IMR-90 (cell line): ENCODE measurements around the gene MEF2D. TPM values are rescaled to one million over a fixed set of nuclear protein-coding genes. Genes with fewer than 3 reads are reported as not detected.

Experiments used
- ATAC-seq: fragments of 200-7000 bp; cut with Tn5 transposase; 2 replicates; pipeline ENCODE4 v1.9.1; 2020; ENCODE audit warnings: low read depth, mild to moderate bottlenecking, moderate library complexity
- BruUV-seq: library from RNA; stranded (reverse); fragments of 400-500 nt; replicated peaks from 2 replicates; lab custom pipeline; 2021; lab: Mats Ljungman, UMichigan
- CTCF ChIA-PET: fragments of 300-600 bp; formaldehyde crosslinking; extraction: SDS; loops from one replicate; lab custom pipeline; 2021; ENCODE audit warnings: antibody characterized with exemption; lab: Yijun Ruan, JAX
- POLR2A ChIA-PET: fragments of 300-600 bp; sonication (Branson Sonifier 250); formaldehyde crosslinking; loops from one replicate; lab custom pipeline; 2022; ENCODE audit warnings: antibody characterized with exemption; ENCODE audit not compliant: unreplicated experiment; lab: Charles Lee
- DNase-seq: peaks from one replicate; pipeline ENCODE4 v3.0.0; 2013
- H2AFZ ChIP-seq: replicated peaks from 2 replicates; pipeline ENCODE3; 2013; ENCODE audit warnings: low read length, mild to moderate bottlenecking; ENCODE audit not compliant: poor library complexity
- H2AK5ac ChIP-seq: 2 replicates; pipeline ENCODE4 v1.6.1; 2013; ENCODE audit warnings: low read depth, low read length, inconsistent platforms
- H2AK9ac ChIP-seq: replicated peaks from 2 replicates; pipeline ENCODE3; 2013; ENCODE audit warnings: mild to moderate bottlenecking, low read depth, low read length, moderate library complexity; ENCODE audit not compliant: poor library complexity
- H2BK120ac ChIP-seq: 2 replicates; pipeline ENCODE4 v1.6.1; 2013; ENCODE audit warnings: low read depth, low read length, inconsistent platforms
- H2BK15ac ChIP-seq: 3 replicates; pipeline ENCODE4 v1.6.1; 2013; ENCODE audit warnings: low read depth, low read length, inconsistent platforms
- H2BK20ac ChIP-seq: 2 replicates; pipeline ENCODE4 v1.6.1; 2013; ENCODE audit warnings: low read depth, mild to moderate bottlenecking, inconsistent platforms, low read length, moderate library complexity
- H2BK5ac ChIP-seq: 2 replicates; pipeline ENCODE4 v1.6.1; 2013; ENCODE audit warnings: mild to moderate bottlenecking, low read depth, low read length, inconsistent platforms; ENCODE audit not compliant: poor library complexity, severe bottlenecking
- H3K14ac ChIP-seq: replicated peaks from 2 replicates; pipeline ENCODE4 v1.6.1; 2013; ENCODE audit warnings: low read depth, low read length, inconsistent platforms
- H3K18ac ChIP-seq: 2 replicates; pipeline ENCODE4 v1.6.1; 2013; ENCODE audit warnings: low read depth, low read length, control low read depth
- H3K23ac ChIP-seq: 2 replicates; pipeline ENCODE4 v1.6.1; 2013; ENCODE audit warnings: low read depth, low read length, inconsistent platforms
- H3K27ac ChIP-seq: 2 replicates; pipeline ENCODE4 v1.5.1; 2013; ENCODE audit warnings: mild to moderate bottlenecking, control low read depth, low read length; ENCODE audit not compliant: insufficient read depth
- H3K27me3 ChIP-seq: 2 replicates; pipeline ENCODE4 v1.6.1; 2013; ENCODE audit warnings: low read length; ENCODE audit not compliant: control insufficient read depth, insufficient read depth
- H3K36me3 ChIP-seq: 2 replicates; pipeline ENCODE4 v1.6.1; 2013; ENCODE audit warnings: low read length, mixed read lengths; ENCODE audit not compliant: control insufficient read depth, insufficient read depth
- H3K4ac ChIP-seq: 2 replicates; pipeline ENCODE4 v1.6.1; 2013; ENCODE audit warnings: low read depth, low read length, inconsistent platforms
- H3K4me1 ChIP-seq: 2 replicates; pipeline ENCODE4 v1.6.1; 2013; ENCODE audit warnings: low read length, mixed read lengths; ENCODE audit not compliant: control insufficient read depth, insufficient read depth
- H3K4me2 ChIP-seq: 2 replicates; pipeline ENCODE4 v1.6.1; 2013; ENCODE audit warnings: low read depth, mild to moderate bottlenecking, control low read depth, low read length, moderate library complexity
- H3K4me3 ChIP-seq: 2 replicates; pipeline ENCODE4 v1.5.1; 2013; ENCODE audit warnings: low read depth, mild to moderate bottlenecking, control low read depth, low read length, moderate library complexity; ENCODE audit not compliant: insufficient read depth
- H3K56ac ChIP-seq: 2 replicates; pipeline ENCODE4 v1.6.1; 2013; ENCODE audit warnings: low read length, inconsistent platforms; ENCODE audit not compliant: insufficient read depth; ENCODE audit errors: extremely low read depth
- H3K79me1 ChIP-seq, 2 experiments: 2 replicates each; pipeline ENCODE4 v1.6.1; 2013; ENCODE audit warnings: low read length in 2 of 2, inconsistent platforms in 1 of 2, low read depth in 1 of 2
- H3K9ac ChIP-seq: 2 replicates; pipeline ENCODE4 v1.6.1; 2013; ENCODE audit warnings: low read depth, low read length, control low read depth
- H3K9me1 ChIP-seq: 2 replicates; pipeline ENCODE4 v1.6.1; 2013; ENCODE audit warnings: low read length, inconsistent platforms; ENCODE audit not compliant: insufficient read depth
- H3K9me3 ChIP-seq: 2 replicates; pipeline ENCODE4 v1.6.1; 2013; ENCODE audit warnings: low read length; ENCODE audit not compliant: control insufficient read depth, insufficient read depth
- H4K20me1 ChIP-seq: 2 replicates; pipeline ENCODE4 v1.6.1; 2013; ENCODE audit warnings: low read length, inconsistent platforms; ENCODE audit not compliant: insufficient read depth
- H4K5ac ChIP-seq: 2 replicates; pipeline ENCODE4 v1.6.1; 2013; ENCODE audit warnings: mild to moderate bottlenecking, low read depth, low read length, control low read depth
- H4K8ac ChIP-seq, 2 experiments: 2 replicates each; pipeline ENCODE4 v1.6.1; 2013; ENCODE audit warnings: low read depth in 2 of 2, low read length in 2 of 2, control low read depth in 1 of 2, inconsistent platforms in 1 of 2
- H4K91ac ChIP-seq: 2 replicates; pipeline ENCODE4 v1.6.1; 2013; ENCODE audit warnings: low read depth, low read length, inconsistent platforms; ENCODE audit not compliant: insufficient read depth
- CEBPB ChIP-seq: IDR thresholded peaks from 2 replicates; pipeline ENCODE4 v1.6.1; 2012; ENCODE audit warnings: low read depth, low read length, improper control_type of control experiment
- FOS ChIP-seq: fragments of 150-350 bp; IDR thresholded peaks from 2 replicates; pipeline ENCODE4 v1.6.1; 2016; ENCODE audit warnings: low read depth, low read length
- MAFK ChIP-seq: IDR thresholded peaks from 2 replicates; pipeline ENCODE4 v1.6.1; 2012; ENCODE audit warnings: low read depth, low read length, improper control_type of control experiment
- RAD21 ChIP-seq: IDR thresholded peaks from 2 replicates; pipeline ENCODE4 v1.6.1; 2012; ENCODE audit warnings: low read length, improper control_type of control experiment
- RCOR1 ChIP-seq: IDR thresholded peaks from 2 replicates; pipeline ENCODE4 v1.6.1; 2012; ENCODE audit warnings: mild to moderate bottlenecking, low read length, improper control_type of control experiment; ENCODE audit not compliant: insufficient replicate concordance
- WGBS, 2 experiments: methylation state at CpG; one replicate each; pipeline versions ENCODE4 v1.1.5 to v1.1.7; 2013; ENCODE audit warnings: missing lambda C conversion rate in 2 of 2; ENCODE audit not compliant: insufficient read length in 1 of 2; ENCODE audit errors: extremely low coverage in 2 of 2; 5-methylcytosine and 5-hydroxymethylcytosine counted together
- dilution Hi-C: fragments of 300-500 bp; cut with HindIII; formaldehyde crosslinking; loops from one replicate; pipeline ENCODE4 v1.14.3; 2018; ENCODE audit warnings: low sequenced_read_pairs; ENCODE audit not compliant: unreplicated experiment
- in situ Hi-C: fragments of 300-500 bp; cut with MboI; formaldehyde crosslinking; loops from 3 replicates; pipeline ENCODE4 v1.14.3; 2019; ENCODE audit warnings: low sequenced_read_pairs, inconsistent platforms, mixed read lengths
- intact Hi-C: fragments of 100-400 bp; cut with micrococcal nuclease; formaldehyde crosslinking; loops from 2 replicates; pipeline ENCODE4 v1.10.0; 2022
- polyA plus RNA-seq, 3 experiments: library from polyadenylated mRNA; depleted of rRNA; stranded (reverse); fragments of >200 nt; gene quantifications; 2 replicates each; pipeline ENCODE4 v1.2.3, GENCODE V29; 2012; ENCODE audit warnings: low replicate concordance in 1 of 3
- total RNA-seq: library from RNA; depleted of rRNA; stranded (reverse); fragments of >200 nt; gene quantifications from 2 replicates; pipeline ENCODE4 v1.2.3, GENCODE V29; 2012

Gene MEF2D
- total and polyA plus RNA-seq, 2 of the 4 experiments (the other 2 are of a cell fraction) = 2.9 to 20.0 TPM

DNA sequence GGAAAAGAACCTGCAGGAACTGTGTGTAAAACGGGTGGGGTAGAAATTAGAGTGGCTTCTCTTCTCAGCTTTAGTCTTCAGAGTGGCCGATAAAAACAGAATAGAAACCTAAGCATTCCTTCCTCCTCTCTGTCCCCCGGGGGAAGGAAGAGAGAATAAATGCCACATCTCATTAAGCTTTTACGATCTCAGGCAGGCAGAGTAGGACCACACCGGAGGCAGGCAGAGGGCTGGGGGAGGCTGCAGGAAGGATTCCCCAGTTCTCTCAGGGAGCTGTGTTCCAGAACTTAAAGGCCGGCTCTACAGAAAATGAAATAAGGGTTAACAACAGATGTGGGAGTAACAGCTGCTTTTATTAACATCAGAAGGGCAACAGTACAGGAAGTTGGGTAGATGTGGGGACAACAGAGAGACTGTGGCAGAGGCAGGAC is 24.5 kb upstream of the MEF2D start:
- Histone ChIP-seq H2BK120ac (no peak overlapping the region), H2AK9ac (no peak overlapping the region), H3K4me1 (no peaks in the 10 kb centered on the region), H2AFZ (no peak overlapping the region), H2AK5ac (no peak overlapping the region), H3K9ac (no peak overlapping the region), H3K4ac (no peak overlapping the region), H4K91ac (no peak overlapping the region), H4K8ac (no peak overlapping the region), H2BK5ac (no peak overlapping the region), H3K36me3 (peaks cover 3% of the 10 kb centered on the region), H3K56ac (no peak overlapping the region), H3K79me1 (0 out of 4 replicates have a peak, but pooled peaks cover 0 to 3% of the 10 kb centered on the region in 2 experiments), H3K23ac (no peak overlapping the region), H3K27ac (no peak overlapping the region), H4K5ac (no peak overlapping the region), H3K4me3 (no peak overlapping the region), H2BK15ac (no peak overlapping the region), H3K18ac (no peak overlapping the region), H3K14ac (no peak overlapping the region), H3K27me3 (no peaks in the 10 kb centered on the region), H3K9me3 (no peaks in the 10 kb centered on the region), H3K4me2 (no peak overlapping the region), H3K9me1 (no peaks in the 10 kb centered on the region), H2BK20ac (no peak overlapping the region), H4K20me1 (no peaks in the 10 kb centered on the region)
- DNase-seq = no peak
- in situ Hi-C loops (no loop called here), dilution Hi-C loops (no loop called here), intact Hi-C loops (no loop called here)
- 83% methylated on average over 1 of the region's 6 CpGs; no CpG with 5 or more reads in 1 of the 2 experiments for WGBS, 2 experiments
- BruUV-seq = no TSS peak
- ATAC-seq = no peak
- ChIA-PET POLR2A (no interaction called here), CTCF (interaction anchor here (0.6 kb wide), 1 partner anchor 140 kb away, joined by 4 read pairs; no protein-coding TSS in a partner anchor)
- no peak for TF ChIP-seq CEBPB
- no peak for TF ChIP-seq MAFK
- TF ChIP-seq RAD21 = no peak
- no peak for TF ChIP-seq RCOR1
- no peak for TF ChIP-seq FOS
